Measurements from ENCODE around the gene SEMA5B. TPM values are rescaled to one million over a fixed set of nuclear protein-coding genes. Genes with fewer than 3 reads are reported as not detected.

Gene SEMA5B
- total and polyA plus RNA-seq, 4 donors = 0.20 to 1.1 (median 0.23) TPM

DNA sequence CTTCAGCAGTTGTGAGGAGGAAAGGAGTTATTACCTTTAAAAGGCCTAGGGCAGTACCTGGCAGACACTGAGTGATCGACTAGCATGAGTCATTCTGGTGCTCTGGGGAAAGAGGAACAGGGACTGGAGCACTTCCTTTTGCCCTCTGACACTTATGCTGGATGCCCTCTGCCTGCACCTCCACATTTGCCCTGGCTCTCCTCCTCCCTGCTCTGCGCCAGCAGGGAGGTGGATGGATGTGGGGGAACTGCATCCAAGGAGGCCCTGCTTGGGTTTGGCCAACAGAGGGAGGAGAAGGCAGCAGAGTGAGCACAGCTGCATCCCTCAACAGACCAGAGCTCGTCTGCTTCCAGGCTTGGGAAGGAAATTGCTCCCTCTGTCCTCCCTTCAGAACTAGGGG lies 75.0 kb downstream of the SEMA5B start:
- Histone ChIP-seq H3K27ac (ENCODE audit: low read depth in 1 of 2, low read length in 2 of 2) (no peak overlapping the region), H3K4me1 (ENCODE audit: control insufficient read depth in 4 of 4, insufficient read depth in 4 of 4, low read length in 3 of 4) (peaks cover 0 to 2% (median 0%) of the 10 kb centered on the region in 4 donors), H3K36me3 (ENCODE audit: control insufficient read depth in 4 of 4, insufficient read depth in 3 of 4, low read depth in 1 of 4, low read length in 3 of 4) (no peaks in the 10 kb centered on the region), H3K27me3 (ENCODE audit: control insufficient read depth in 4 of 4, insufficient read depth in 4 of 4, low read length in 3 of 4) (no peaks in the 10 kb centered on the region), H3K9ac (ENCODE audit: low read depth in 1 of 2, low read length in 2 of 2) (no peak overlapping the region), H3K4me3 (ENCODE audit: low read depth in 1 of 3, low read length in 3 of 3) (no peak overlapping the region), H3K9me3 (ENCODE audit: control insufficient read depth in 4 of 4, low read length in 3 of 4) (no peaks in the 10 kb centered on the region)
- TF ChIP-seq JUND (IDR thresholded peaks at IDR 0.05) (peak in 1 of 2 donors; percentile 10), RAD21 (IDR thresholded peaks at IDR 0.05) (peak in 1 of 2 donors; percentile 18), GABPA (IDR thresholded peaks at IDR 0.05 in 1 of 2, conservative IDR thresholded peaks at IDR 0.05 in 1 of 2) (no peak)
- DNase-seq (ENCODE audit: low spot score) = no peak
- 74% methylated on average over 3 of the region's 3 CpGs for WGBS

DNA sequence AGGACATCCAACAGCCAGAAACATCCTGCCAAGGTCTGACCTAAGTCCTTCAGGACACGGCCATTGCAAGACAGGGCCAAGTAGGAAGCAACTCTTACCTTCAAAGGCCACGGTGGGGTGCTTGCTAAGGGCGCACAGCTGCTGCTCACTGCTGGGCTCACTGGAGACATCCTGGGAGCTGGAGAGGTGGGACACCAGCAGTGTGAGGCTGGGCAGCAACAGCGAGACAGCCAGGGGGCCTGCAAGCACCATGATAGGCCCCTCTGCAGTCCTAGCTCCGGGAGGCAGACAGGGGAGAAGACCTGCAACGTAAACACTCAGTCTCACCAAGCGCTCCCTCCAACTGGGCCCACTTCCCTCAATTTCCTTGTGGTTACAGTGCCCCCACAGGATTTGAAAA lies 79.2 kb downstream of the SEMA5B start:
- no peaks in the 10 kb centered on the region for H3K36me3 ChIP-seq (ENCODE audit: control insufficient read depth in 4 of 4, insufficient read depth in 3 of 4, low read depth in 1 of 4, low read length in 3 of 4)
- 89% methylated on average over 7 of the region's 7 CpGs for WGBS
- H3K27ac ChIP-seq (ENCODE audit: low read depth in 1 of 2, low read length in 2 of 2) = no peak overlapping the region
- no peak overlapping the region for H3K4me3 ChIP-seq (ENCODE audit: low read depth in 1 of 3, low read length in 3 of 3)
- TF ChIP-seq FOXA1 (IDR thresholded peaks at IDR 0.05) (no peak), JUND (IDR thresholded peaks at IDR 0.05) (no peak), GABPA (IDR thresholded peaks at IDR 0.05 in 1 of 2, conservative IDR thresholded peaks at IDR 0.05 in 1 of 2) (no peak), YY1 (IDR thresholded peaks at IDR 0.05) (no peak), HNF4A (conservative IDR thresholded peaks at IDR 0.05) (no peak), RAD21 (IDR thresholded peaks at IDR 0.05) (no peak), SP1 (IDR thresholded peaks at IDR 0.05) (no peak), EGR1 (IDR thresholded peaks at IDR 0.05; ENCODE audit: low read depth in 2 of 2) (no peak), HNF4G (IDR thresholded peaks at IDR 0.05) (no peak), RXRA (IDR thresholded peaks at IDR 0.05) (no peak), NR2F2 (IDR thresholded peaks at IDR 0.05) (no peak), FOXA2 (IDR thresholded peaks at IDR 0.05) (no peak), TAF1 (conservative IDR thresholded peaks at IDR 0.05) (no peak)
- TF ChIP-seq, protein P1, sequence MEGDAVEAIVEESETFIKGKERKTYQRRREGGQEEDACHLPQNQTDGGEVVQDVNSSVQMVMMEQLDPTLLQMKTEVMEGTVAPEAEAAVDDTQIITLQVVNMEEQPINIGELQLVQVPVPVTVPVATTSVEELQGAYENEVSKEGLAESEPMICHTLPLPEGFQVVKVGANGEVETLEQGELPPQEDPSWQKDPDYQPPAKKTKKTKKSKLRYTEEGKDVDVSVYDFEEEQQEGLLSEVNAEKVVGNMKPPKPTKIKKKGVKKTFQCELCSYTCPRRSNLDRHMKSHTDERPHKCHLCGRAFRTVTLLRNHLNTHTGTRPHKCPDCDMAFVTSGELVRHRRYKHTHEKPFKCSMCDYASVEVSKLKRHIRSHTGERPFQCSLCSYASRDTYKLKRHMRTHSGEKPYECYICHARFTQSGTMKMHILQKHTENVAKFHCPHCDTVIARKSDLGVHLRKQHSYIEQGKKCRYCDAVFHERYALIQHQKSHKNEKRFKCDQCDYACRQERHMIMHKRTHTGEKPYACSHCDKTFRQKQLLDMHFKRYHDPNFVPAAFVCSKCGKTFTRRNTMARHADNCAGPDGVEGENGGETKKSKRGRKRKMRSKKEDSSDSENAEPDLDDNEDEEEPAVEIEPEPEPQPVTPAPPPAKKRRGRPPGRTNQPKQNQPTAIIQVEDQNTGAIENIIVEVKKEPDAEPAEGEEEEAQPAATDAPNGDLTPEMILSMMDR (IDR thresholded peaks at IDR 0.05; ENCODE audit: low read depth, low read length, missing input control) = no peak
- TF ChIP-seq, protein P2, sequence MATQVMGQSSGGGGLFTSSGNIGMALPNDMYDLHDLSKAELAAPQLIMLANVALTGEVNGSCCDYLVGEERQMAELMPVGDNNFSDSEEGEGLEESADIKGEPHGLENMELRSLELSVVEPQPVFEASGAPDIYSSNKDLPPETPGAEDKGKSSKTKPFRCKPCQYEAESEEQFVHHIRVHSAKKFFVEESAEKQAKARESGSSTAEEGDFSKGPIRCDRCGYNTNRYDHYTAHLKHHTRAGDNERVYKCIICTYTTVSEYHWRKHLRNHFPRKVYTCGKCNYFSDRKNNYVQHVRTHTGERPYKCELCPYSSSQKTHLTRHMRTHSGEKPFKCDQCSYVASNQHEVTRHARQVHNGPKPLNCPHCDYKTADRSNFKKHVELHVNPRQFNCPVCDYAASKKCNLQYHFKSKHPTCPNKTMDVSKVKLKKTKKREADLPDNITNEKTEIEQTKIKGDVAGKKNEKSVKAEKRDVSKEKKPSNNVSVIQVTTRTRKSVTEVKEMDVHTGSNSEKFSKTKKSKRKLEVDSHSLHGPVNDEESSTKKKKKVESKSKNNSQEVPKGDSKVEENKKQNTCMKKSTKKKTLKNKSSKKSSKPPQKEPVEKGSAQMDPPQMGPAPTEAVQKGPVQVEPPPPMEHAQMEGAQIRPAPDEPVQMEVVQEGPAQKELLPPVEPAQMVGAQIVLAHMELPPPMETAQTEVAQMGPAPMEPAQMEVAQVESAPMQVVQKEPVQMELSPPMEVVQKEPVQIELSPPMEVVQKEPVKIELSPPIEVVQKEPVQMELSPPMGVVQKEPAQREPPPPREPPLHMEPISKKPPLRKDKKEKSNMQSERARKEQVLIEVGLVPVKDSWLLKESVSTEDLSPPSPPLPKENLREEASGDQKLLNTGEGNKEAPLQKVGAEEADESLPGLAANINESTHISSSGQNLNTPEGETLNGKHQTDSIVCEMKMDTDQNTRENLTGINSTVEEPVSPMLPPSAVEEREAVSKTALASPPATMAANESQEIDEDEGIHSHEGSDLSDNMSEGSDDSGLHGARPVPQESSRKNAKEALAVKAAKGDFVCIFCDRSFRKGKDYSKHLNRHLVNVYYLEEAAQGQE (IDR thresholded peaks at IDR 0.05) = no peak
- TF ChIP-seq, protein P3, sequence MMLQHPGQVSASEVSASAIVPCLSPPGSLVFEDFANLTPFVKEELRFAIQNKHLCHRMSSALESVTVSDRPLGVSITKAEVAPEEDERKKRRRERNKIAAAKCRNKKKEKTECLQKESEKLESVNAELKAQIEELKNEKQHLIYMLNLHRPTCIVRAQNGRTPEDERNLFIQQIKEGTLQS (IDR thresholded peaks at IDR 0.05) = no peak
- TF ChIP-seq, protein P4, sequence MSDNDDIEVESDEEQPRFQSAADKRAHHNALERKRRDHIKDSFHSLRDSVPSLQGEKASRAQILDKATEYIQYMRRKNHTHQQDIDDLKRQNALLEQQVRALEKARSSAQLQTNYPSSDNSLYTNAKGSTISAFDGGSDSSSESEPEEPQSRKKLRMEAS (IDR thresholded peaks at IDR 0.05) = no peak
- TF ChIP-seq, protein P5, sequence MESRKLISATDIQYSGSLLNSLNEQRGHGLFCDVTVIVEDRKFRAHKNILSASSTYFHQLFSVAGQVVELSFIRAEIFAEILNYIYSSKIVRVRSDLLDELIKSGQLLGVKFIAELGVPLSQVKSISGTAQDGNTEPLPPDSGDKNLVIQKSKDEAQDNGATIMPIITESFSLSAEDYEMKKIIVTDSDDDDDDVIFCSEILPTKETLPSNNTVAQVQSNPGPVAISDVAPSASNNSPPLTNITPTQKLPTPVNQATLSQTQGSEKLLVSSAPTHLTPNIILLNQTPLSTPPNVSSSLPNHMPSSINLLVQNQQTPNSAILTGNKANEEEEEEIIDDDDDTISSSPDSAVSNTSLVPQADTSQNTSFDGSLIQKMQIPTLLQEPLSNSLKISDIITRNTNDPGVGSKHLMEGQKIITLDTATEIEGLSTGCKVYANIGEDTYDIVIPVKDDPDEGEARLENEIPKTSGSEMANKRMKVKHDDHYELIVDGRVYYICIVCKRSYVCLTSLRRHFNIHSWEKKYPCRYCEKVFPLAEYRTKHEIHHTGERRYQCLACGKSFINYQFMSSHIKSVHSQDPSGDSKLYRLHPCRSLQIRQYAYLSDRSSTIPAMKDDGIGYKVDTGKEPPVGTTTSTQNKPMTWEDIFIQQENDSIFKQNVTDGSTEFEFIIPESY (IDR thresholded peaks at IDR 0.05) = no peak
- H3K9ac ChIP-seq (ENCODE audit: low read depth in 1 of 2, low read length in 2 of 2) = no peak overlapping the region
- H3K9me3 ChIP-seq (ENCODE audit: control insufficient read depth in 4 of 4, low read length in 3 of 4) = no peaks in the 10 kb centered on the region
- no peaks in the 10 kb centered on the region for H3K4me1 ChIP-seq (ENCODE audit: control insufficient read depth in 4 of 4, insufficient read depth in 4 of 4, low read length in 3 of 4)
- H3K27me3 ChIP-seq (ENCODE audit: control insufficient read depth in 4 of 4, insufficient read depth in 4 of 4, low read length in 3 of 4) = no peaks in the 10 kb centered on the region
- DNase-seq (ENCODE audit: low spot score) = no peak

All from liver (tissue), 9 donors.